H1 (cell line): ENCODE results near the gene MGST1. TPM values are rescaled to one million over a fixed set of nuclear protein-coding genes. Genes with fewer than 3 reads are reported as not detected.

Source experiments
- RBBP5 ChIP-seq: IDR thresholded peaks from 2 replicates; pipeline ENCODE4 v1.7.1; 2012; ENCODE audit warnings: low read depth, mild to moderate bottlenecking, inconsistent platforms, low read length, moderate library complexity, borderline replicate concordance
- SAP30 ChIP-seq: fragments of 300-600 bp; sonication (generic); IDR thresholded peaks from 2 replicates; pipeline ENCODE4 v1.7.1; 2012; ENCODE audit warnings: low read length, moderate library complexity, mild to moderate bottlenecking, inconsistent platforms; ENCODE audit not compliant: insufficient read depth, insufficient replicate concordance
- SP4 ChIP-seq: IDR thresholded peaks from 2 replicates; pipeline ENCODE4 v1.6.1; 2012; ENCODE audit warnings: low read length, inconsistent platforms
- SRF ChIP-seq: IDR thresholded peaks from 2 replicates; pipeline ENCODE4 v1.6.1; 2011; ENCODE audit warnings: mild to moderate bottlenecking, low read depth, low read length, moderate library complexity
- polyA plus RNA-seq, 7 experiments: library from polyadenylated mRNA; depleted of rRNA in 3 of 7; stranded (reverse) in 5 of 7; unstranded in 2 of 7; fragments of >200 nt in 5 of 7; fragments of 200-250 nt in 2 of 7; gene quantifications; 1 replicate in 5 of 7; 2 replicates in 1 of 7; 4 replicates in 1 of 7; pipeline versions ENCODE4 v1.2.1 to v1.2.3, GENCODE V29; 2011 to 2013; ENCODE audit warnings: missing spikeins in 2 of 7, mixed read lengths in 2 of 7
- total RNA-seq: library from RNA; stranded (reverse); fragmentation: NEBNext Ultra II Directional; extraction: Animal tissue kit (Norgen Biotek cat#: 25700); gene quantifications from 2 replicates; pipeline ENCODE4 v1.2.1, GENCODE V29; 2021
- TF ChIP-seq, protein P1 (sequence below): fragments of 300-600 bp; sonication (generic); IDR thresholded peaks from 2 replicates; pipeline ENCODE4 v1.7.1; 2012; ENCODE audit warnings: low read length, moderate library complexity, mild to moderate bottlenecking, inconsistent platforms; ENCODE audit not compliant: insufficient replicate concordance

MGST1 gene
- total and polyA plus RNA-seq, 2 of the 8 experiments (the other 6 are each of a cell fraction or from before 2014, with no cell fraction given) = 442 to 478 TPM

DNA sequence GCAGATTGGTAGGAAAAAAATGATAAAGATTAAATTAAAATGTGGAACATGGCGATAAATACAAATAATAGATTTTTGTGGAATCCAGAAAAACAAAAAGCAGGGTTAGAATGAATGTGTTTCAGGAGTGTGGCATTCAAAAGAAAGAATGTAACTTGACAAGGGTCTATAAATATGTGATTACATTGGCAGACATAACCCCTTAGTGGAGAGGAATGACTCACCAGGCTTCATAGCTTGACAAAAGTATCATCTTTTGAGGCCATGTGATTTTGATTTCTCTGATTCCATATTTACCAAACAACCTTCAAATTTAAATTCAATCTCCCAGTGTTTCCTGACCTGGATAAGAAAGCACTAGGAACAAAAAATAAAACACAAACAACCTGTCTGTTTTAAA is 24.4 kb upstream of the MGST1 start (continued):
- TF ChIP-seq, protein P1, sequence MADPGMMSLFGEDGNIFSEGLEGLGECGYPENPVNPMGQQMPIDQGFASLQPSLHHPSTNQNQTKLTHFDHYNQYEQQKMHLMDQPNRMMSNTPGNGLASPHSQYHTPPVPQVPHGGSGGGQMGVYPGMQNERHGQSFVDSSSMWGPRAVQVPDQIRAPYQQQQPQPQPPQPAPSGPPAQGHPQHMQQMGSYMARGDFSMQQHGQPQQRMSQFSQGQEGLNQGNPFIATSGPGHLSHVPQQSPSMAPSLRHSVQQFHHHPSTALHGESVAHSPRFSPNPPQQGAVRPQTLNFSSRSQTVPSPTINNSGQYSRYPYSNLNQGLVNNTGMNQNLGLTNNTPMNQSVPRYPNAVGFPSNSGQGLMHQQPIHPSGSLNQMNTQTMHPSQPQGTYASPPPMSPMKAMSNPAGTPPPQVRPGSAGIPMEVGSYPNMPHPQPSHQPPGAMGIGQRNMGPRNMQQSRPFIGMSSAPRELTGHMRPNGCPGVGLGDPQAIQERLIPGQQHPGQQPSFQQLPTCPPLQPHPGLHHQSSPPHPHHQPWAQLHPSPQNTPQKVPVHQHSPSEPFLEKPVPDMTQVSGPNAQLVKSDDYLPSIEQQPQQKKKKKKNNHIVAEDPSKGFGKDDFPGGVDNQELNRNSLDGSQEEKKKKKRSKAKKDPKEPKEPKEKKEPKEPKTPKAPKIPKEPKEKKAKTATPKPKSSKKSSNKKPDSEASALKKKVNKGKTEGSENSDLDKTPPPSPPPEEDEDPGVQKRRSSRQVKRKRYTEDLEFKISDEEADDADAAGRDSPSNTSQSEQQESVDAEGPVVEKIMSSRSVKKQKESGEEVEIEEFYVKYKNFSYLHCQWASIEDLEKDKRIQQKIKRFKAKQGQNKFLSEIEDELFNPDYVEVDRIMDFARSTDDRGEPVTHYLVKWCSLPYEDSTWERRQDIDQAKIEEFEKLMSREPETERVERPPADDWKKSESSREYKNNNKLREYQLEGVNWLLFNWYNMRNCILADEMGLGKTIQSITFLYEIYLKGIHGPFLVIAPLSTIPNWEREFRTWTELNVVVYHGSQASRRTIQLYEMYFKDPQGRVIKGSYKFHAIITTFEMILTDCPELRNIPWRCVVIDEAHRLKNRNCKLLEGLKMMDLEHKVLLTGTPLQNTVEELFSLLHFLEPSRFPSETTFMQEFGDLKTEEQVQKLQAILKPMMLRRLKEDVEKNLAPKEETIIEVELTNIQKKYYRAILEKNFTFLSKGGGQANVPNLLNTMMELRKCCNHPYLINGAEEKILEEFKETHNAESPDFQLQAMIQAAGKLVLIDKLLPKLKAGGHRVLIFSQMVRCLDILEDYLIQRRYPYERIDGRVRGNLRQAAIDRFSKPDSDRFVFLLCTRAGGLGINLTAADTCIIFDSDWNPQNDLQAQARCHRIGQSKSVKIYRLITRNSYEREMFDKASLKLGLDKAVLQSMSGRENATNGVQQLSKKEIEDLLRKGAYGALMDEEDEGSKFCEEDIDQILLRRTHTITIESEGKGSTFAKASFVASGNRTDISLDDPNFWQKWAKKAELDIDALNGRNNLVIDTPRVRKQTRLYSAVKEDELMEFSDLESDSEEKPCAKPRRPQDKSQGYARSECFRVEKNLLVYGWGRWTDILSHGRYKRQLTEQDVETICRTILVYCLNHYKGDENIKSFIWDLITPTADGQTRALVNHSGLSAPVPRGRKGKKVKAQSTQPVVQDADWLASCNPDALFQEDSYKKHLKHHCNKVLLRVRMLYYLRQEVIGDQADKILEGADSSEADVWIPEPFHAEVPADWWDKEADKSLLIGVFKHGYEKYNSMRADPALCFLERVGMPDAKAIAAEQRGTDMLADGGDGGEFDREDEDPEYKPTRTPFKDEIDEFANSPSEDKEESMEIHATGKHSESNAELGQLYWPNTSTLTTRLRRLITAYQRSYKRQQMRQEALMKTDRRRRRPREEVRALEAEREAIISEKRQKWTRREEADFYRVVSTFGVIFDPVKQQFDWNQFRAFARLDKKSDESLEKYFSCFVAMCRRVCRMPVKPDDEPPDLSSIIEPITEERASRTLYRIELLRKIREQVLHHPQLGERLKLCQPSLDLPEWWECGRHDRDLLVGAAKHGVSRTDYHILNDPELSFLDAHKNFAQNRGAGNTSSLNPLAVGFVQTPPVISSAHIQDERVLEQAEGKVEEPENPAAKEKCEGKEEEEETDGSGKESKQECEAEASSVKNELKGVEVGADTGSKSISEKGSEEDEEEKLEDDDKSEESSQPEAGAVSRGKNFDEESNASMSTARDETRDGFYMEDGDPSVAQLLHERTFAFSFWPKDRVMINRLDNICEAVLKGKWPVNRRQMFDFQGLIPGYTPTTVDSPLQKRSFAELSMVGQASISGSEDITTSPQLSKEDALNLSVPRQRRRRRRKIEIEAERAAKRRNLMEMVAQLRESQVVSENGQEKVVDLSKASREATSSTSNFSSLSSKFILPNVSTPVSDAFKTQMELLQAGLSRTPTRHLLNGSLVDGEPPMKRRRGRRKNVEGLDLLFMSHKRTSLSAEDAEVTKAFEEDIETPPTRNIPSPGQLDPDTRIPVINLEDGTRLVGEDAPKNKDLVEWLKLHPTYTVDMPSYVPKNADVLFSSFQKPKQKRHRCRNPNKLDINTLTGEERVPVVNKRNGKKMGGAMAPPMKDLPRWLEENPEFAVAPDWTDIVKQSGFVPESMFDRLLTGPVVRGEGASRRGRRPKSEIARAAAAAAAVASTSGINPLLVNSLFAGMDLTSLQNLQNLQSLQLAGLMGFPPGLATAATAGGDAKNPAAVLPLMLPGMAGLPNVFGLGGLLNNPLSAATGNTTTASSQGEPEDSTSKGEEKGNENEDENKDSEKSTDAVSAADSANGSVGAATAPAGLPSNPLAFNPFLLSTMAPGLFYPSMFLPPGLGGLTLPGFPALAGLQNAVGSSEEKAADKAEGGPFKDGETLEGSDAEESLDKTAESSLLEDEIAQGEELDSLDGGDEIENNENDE = no peak
- TF ChIP-seq SRF (no peak), SP4 (no peak), RBBP5 (no peak), SAP30 (no peak)
